AG10803 (cell line): Measurements from ENCODE around the gene PILRA.

Experiments used
- DNase-seq: peaks from one replicate; pipeline ENCODE4 v3.0.0; 2010; ENCODE audit warnings: low read depth
- H3K4me3 ChIP-seq: 2 replicates; pipeline ENCODE4 v1.5.1; 2011; ENCODE audit warnings: mild to moderate bottlenecking, low read length, control low read depth
- CTCF ChIP-seq: conservative IDR thresholded peaks from 2 replicates; pipeline ENCODE4 v1.5.1; 2011; ENCODE audit warnings: mild to moderate bottlenecking, low read length, control low read depth, inconsistent platforms

The PILRA gene

GRCh38 chr7:100411101-100411500, 37.8 kb downstream of the PILRA start:
- no peak for DNase-seq
- no peak for TF ChIP-seq CTCF
- no peak overlapping the region for H3K4me3 ChIP-seq

GRCh38 chr7:100413346-100413745, 40.1 kb downstream of the PILRA start:
- no peak overlapping the region for H3K4me3 ChIP-seq
- no peak for TF ChIP-seq CTCF
- DNase-seq, result no peak

- TF ChIP-seq CTCF, result no peak
- no peak overlapping the region for H3K4me3 ChIP-seq
- DNase-seq, result no peak
Observed at GRCh38 chr7:100413889-100414288, 40.6 kb downstream of the PILRA start.

GRCh38 chr7:100415448-100415847, 42.2 kb downstream of the PILRA start:
- no peak for DNase-seq
- no peak for TF ChIP-seq CTCF

GRCh38 chr7:100418930-100419659, 45.8 kb downstream of the PILRA start:
- no peak for TF ChIP-seq CTCF
- H3K4me3 ChIP-seq, result no peak overlapping the region
- DNase-seq, result peak; percentile 21

More at GRCh38 chr7:100415448-100415847, 42.2 kb downstream of the PILRA start:
- no peak overlapping the region for H3K4me3 ChIP-seq

GRCh38 chr7:100419660-100420226, 46.5 kb downstream of the PILRA start:
- DNase-seq, result no peak
- H3K4me3 ChIP-seq, result no peak overlapping the region
- no peak for TF ChIP-seq CTCF

- DNase-seq, result no peak
- TF ChIP-seq CTCF, result no peak
- no peak overlapping the region for H3K4me3 ChIP-seq
Observed at GRCh38 chr7:100423315-100423714, 50.0 kb downstream of the PILRA start.
